ENCODE measurements around the gene TMPRSS12. TPM values are rescaled to one million over a fixed set of nuclear protein-coding genes. Genes with fewer than 3 reads are reported as not detected.

Gene TMPRSS12
- total RNA-seq, 1 experiment from 2014 or later, result not detected

DNA sequence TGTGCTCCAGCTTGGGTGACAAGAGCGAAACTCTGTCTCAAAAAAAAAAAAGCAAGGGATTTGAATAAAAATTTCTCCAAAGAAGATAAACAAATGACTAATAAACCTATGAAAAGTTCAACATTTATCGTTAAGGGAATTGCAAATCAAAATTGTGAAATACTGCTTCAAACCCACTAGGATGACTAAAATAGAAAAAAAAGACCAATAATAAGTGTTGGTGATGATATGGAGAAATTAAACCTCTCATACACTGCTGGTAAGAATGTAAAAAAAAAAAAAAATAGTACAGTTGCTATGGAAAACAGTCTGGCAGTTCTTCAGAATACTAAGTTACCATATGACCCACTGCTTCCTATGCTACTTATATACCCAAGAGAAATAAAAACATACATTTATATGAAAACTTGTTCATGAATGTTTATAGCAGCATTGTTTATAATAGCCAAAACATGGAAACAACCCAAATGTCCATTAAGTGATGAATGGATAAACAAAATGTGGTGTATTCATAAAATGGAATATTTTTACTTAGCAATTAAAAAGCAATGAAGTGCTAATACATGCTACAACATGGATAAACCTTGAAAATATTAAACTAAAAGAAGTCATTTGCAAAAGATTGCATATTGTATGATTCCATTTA, 39.4 kb upstream of the TMPRSS12 start (continued):
- TF ChIP-seq, protein P1, sequence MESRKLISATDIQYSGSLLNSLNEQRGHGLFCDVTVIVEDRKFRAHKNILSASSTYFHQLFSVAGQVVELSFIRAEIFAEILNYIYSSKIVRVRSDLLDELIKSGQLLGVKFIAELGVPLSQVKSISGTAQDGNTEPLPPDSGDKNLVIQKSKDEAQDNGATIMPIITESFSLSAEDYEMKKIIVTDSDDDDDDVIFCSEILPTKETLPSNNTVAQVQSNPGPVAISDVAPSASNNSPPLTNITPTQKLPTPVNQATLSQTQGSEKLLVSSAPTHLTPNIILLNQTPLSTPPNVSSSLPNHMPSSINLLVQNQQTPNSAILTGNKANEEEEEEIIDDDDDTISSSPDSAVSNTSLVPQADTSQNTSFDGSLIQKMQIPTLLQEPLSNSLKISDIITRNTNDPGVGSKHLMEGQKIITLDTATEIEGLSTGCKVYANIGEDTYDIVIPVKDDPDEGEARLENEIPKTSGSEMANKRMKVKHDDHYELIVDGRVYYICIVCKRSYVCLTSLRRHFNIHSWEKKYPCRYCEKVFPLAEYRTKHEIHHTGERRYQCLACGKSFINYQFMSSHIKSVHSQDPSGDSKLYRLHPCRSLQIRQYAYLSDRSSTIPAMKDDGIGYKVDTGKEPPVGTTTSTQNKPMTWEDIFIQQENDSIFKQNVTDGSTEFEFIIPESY (IDR thresholded peaks at IDR 0.05; ENCODE audit: extremely low read depth, insufficient replicate concordance, low read length), result no peak
- TF ChIP-seq ZNF274 (IDR thresholded peaks at IDR 0.05; ENCODE audit: low read depth, low read length), result no peak

DNA sequence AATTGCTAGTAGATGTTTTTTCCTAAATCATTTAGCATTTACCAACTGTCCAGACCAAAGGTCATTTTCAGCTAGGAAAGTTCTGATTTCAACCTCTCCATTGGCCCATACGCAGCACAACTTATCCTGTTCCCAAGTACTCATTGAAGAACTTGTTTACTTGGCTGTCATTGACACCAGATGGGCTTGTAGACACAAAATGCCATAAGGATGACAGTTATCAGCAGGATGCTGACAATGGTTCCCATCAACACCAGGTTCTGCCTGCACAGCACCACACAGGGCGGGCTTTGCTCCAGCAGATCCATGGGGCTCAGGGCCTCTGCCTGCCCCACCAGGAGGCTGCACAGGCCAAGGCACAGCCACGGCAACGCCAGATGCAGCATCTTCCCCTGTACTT, 36.5 kb upstream of the TMPRSS12 start:
- Histone ChIP-seq H2AFZ (ENCODE audit: low read depth, low read length, poor library complexity, severe bottlenecking) (no peak overlapping the region), H3K9me3 (ENCODE audit: control insufficient read depth in 1 of 2, insufficient read depth in 1 of 2, low read depth in 1 of 2, low read length in 2 of 2) (no peaks in the 10 kb centered on the region), H3K27ac (ENCODE audit: low read depth, low read length) (no peak overlapping the region), H3K4me1 (ENCODE audit: control insufficient read depth in 1 of 2, insufficient read depth in 2 of 2, low read length in 2 of 2) (no peaks in the 10 kb centered on the region), H3K4me2 (ENCODE audit: low read length) (no peak overlapping the region), H3K9me2 (ENCODE audit: insufficient read depth) (no peaks in the 10 kb centered on the region), H3K27me3 (ENCODE audit: insufficient read depth, low read length) (no peaks in the 10 kb centered on the region), H3K9ac (ENCODE audit: low read length) (no peak overlapping the region), H3K36me3 (ENCODE audit: control insufficient read depth in 1 of 2, insufficient read depth in 2 of 2, low read length in 2 of 2) (no peaks in the 10 kb centered on the region; a peak in 1 of 4 replicates), H3K4me3 (replicated peaks in 1 of 2; ENCODE audit: low read depth in 1 of 2, low read length in 2 of 2) (no peak overlapping the region), H3K79me2 (ENCODE audit: insufficient read depth, low read length) (no peaks in the 10 kb centered on the region; the same call in 1 of the 2 replicates), H4K20me1 (ENCODE audit: insufficient read depth) (no peaks in the 10 kb centered on the region)
- POLR2A ChIA-PET, result no interaction called here
- DNase-seq (ENCODE audit: low read depth, low spot score) (no peak), ATAC-seq (no peak)
- intact Hi-C loops (cut with micrococcal nuclease), result no loop called here
- TF ChIP-seq EGR1 (IDR thresholded peaks at IDR 0.05; ENCODE audit: low read depth) (no peak), TCF7L2 (IDR thresholded peaks at IDR 0.05; ENCODE audit: borderline replicate concordance, extremely low read depth, insufficient read depth, insufficient read length) (no peak), POLR2A (IDR thresholded peaks at IDR 0.05; ENCODE audit: borderline replicate concordance, extremely low read depth, insufficient read depth, insufficient read length) (no peak), CEBPB (IDR thresholded peaks at IDR 0.05; ENCODE audit: low read depth) (no peak), CBX3 (IDR thresholded peaks at IDR 0.05; ENCODE audit: low read depth) (no peak), SRF (IDR thresholded peaks at IDR 0.05; ENCODE audit: low read depth) (no peak), ELF1 (IDR thresholded peaks at IDR 0.05; ENCODE audit: borderline replicate concordance, low read depth) (no peak), JUND (IDR thresholded peaks at IDR 0.05) (no peak)
- TF ChIP-seq, protein P2, sequence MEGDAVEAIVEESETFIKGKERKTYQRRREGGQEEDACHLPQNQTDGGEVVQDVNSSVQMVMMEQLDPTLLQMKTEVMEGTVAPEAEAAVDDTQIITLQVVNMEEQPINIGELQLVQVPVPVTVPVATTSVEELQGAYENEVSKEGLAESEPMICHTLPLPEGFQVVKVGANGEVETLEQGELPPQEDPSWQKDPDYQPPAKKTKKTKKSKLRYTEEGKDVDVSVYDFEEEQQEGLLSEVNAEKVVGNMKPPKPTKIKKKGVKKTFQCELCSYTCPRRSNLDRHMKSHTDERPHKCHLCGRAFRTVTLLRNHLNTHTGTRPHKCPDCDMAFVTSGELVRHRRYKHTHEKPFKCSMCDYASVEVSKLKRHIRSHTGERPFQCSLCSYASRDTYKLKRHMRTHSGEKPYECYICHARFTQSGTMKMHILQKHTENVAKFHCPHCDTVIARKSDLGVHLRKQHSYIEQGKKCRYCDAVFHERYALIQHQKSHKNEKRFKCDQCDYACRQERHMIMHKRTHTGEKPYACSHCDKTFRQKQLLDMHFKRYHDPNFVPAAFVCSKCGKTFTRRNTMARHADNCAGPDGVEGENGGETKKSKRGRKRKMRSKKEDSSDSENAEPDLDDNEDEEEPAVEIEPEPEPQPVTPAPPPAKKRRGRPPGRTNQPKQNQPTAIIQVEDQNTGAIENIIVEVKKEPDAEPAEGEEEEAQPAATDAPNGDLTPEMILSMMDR (IDR thresholded peaks at IDR 0.05 in 2 of 3, conservative IDR thresholded peaks at IDR 0.05 in 1 of 3; ENCODE audit: borderline replicate concordance in 1 of 3, insufficient read depth in 1 of 3, low read depth in 2 of 3, low read length in 2 of 3), result no peak
- TF ChIP-seq, protein P3, sequence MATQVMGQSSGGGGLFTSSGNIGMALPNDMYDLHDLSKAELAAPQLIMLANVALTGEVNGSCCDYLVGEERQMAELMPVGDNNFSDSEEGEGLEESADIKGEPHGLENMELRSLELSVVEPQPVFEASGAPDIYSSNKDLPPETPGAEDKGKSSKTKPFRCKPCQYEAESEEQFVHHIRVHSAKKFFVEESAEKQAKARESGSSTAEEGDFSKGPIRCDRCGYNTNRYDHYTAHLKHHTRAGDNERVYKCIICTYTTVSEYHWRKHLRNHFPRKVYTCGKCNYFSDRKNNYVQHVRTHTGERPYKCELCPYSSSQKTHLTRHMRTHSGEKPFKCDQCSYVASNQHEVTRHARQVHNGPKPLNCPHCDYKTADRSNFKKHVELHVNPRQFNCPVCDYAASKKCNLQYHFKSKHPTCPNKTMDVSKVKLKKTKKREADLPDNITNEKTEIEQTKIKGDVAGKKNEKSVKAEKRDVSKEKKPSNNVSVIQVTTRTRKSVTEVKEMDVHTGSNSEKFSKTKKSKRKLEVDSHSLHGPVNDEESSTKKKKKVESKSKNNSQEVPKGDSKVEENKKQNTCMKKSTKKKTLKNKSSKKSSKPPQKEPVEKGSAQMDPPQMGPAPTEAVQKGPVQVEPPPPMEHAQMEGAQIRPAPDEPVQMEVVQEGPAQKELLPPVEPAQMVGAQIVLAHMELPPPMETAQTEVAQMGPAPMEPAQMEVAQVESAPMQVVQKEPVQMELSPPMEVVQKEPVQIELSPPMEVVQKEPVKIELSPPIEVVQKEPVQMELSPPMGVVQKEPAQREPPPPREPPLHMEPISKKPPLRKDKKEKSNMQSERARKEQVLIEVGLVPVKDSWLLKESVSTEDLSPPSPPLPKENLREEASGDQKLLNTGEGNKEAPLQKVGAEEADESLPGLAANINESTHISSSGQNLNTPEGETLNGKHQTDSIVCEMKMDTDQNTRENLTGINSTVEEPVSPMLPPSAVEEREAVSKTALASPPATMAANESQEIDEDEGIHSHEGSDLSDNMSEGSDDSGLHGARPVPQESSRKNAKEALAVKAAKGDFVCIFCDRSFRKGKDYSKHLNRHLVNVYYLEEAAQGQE (IDR thresholded peaks at IDR 0.05; ENCODE audit: low read depth), result no peak
- TF ChIP-seq, protein P1 (IDR thresholded peaks at IDR 0.05; ENCODE audit: extremely low read depth, insufficient replicate concordance, low read length), result no peak
- no TSS peak for BruUV-seq (replicated peaks)
- RAD21 ChIA-PET (ENCODE audit: low non-redundant PET in 1 of 2, low total read pairs in 2 of 2, uncharacterized antibody in 2 of 2, unreplicated experiment in 2 of 2), result no interaction called here
- CTCF ChIA-PET, result no interaction called here

All from HCT116 (cell line).